HCT116 (cell line): ENCODE data around the gene TRIM38. TPM values are rescaled to one million over a fixed set of nuclear protein-coding genes. Genes with fewer than 3 reads are reported as not detected.

ENCODE experiments used
- ATAC-seq: fragments of 200-7000 bp; cut with Tn5 transposase; 2 replicates; pipeline ENCODE4 v1.9.1; 2020; ENCODE audit warnings: mild to moderate bottlenecking, moderate library complexity
- BruUV-seq: library from RNA; stranded (reverse); fragments of 400-500 nt; replicated peaks from 2 replicates; lab custom pipeline; 2021; lab: Mats Ljungman, UMichigan
- CTCF ChIA-PET: fragments of 300-600 bp; sonication (Branson Sonifier 250); formaldehyde crosslinking; loops from one replicate; lab custom pipeline; 2021; ENCODE audit warnings: antibody characterized with exemption; lab: Charles Lee
- POLR2A ChIA-PET: fragments of 300-600, 350-600 bp; sonication (Branson Sonifier 250); formaldehyde crosslinking; loops from one replicate; lab custom pipeline; 2021; ENCODE audit warnings: antibody characterized with exemption; lab: Charles Lee
- RAD21 ChIA-PET, 2 experiments: fragments of 300-600 bp; sonication (Branson Sonifier 250); formaldehyde crosslinking; loops; one replicate each; lab custom pipeline; 2023; ENCODE audit warnings: low total read pairs in 2 of 2; ENCODE audit not compliant: uncharacterized antibody in 2 of 2, unreplicated experiment in 2 of 2, low non-redundant PET in 1 of 2; lab: Charles Lee
- DNase-seq: peaks from one replicate; pipeline ENCODE4 v3.0.0-alpha.2; 2010; ENCODE audit warnings: low read depth, low spot score
- H2AFZ ChIP-seq: fragments of 200-600 bp; shearing (Covaris generic), sonication (generic); 2 replicates; pipeline ENCODE4 v1.6.1; 2017; ENCODE audit warnings: low read depth, mixed run types, mixed read lengths, antibody characterized with exemption, low read length; ENCODE audit not compliant: poor library complexity, severe bottlenecking
- H3K27ac ChIP-seq: 2 replicates; pipeline ENCODE4 v1.5.1; 2012; ENCODE audit warnings: low read depth, low read length
- H3K27me3 ChIP-seq: fragments of 200-600 bp; sonication (generic); 2 replicates; pipeline ENCODE4 v1.6.1; 2016; ENCODE audit warnings: mixed run types, low read length, mixed read lengths; ENCODE audit not compliant: insufficient read depth
- H3K36me3 ChIP-seq, 2 experiments: fragments of 200-500 bp in 1 of 2; fragments of 200-600 bp in 1 of 2; sonication (Bioruptor generic) in 1 of 2; sonication (generic) in 1 of 2; 2 replicates each; pipeline versions ENCODE4 v1.5.1 to v1.6.1; 2014 to 2016; ENCODE audit warnings: low read length in 2 of 2, inconsistent platforms in 1 of 2, mixed read lengths in 1 of 2, mixed run types in 1 of 2; ENCODE audit not compliant: insufficient read depth in 2 of 2, control insufficient read depth in 1 of 2
- H3K4me1 ChIP-seq, 2 experiments: fragments of 200-600 bp in 1 of 2; sonication (generic) in 1 of 2; 2 replicates each; pipeline versions ENCODE4 v1.5.1 to v1.6.1; 2012 to 2017; ENCODE audit warnings: low read length in 2 of 2, inconsistent platforms in 1 of 2, mild to moderate bottlenecking in 1 of 2, mixed read lengths in 1 of 2, mixed run types in 1 of 2, moderate library complexity in 1 of 2; ENCODE audit not compliant: insufficient read depth in 2 of 2, control insufficient read depth in 1 of 2
- H3K4me2 ChIP-seq: fragments of 200-600 bp; sonication (generic); 2 replicates; pipeline ENCODE4 v1.6.1; 2017; ENCODE audit warnings: mixed run types, low read length, mixed read lengths
- H3K4me3 ChIP-seq, 2 experiments: fragments of 200-600 bp in 1 of 2; sonication (generic) in 1 of 2; replicated peaks in 1 of 2; 2 replicates each; pipeline ENCODE4 v1.5.1; 2011 to 2016; ENCODE audit warnings: low read length in 2 of 2, control low read depth in 1 of 2, low read depth in 1 of 2, mild to moderate bottlenecking in 1 of 2, mixed read lengths in 1 of 2, mixed run types in 1 of 2
- H3K79me2 ChIP-seq: fragments of 200-600 bp; sonication (generic); 2 replicates; pipeline ENCODE4 v1.6.1; 2017; ENCODE audit warnings: mild to moderate bottlenecking, mixed run types, low read length, moderate library complexity, mixed read lengths; ENCODE audit not compliant: insufficient read depth
- H3K9ac ChIP-seq: fragments of 200-600 bp; sonication (generic); 2 replicates; pipeline ENCODE4 v1.6.1; 2016; ENCODE audit warnings: low read length, mixed read lengths
- H3K9me2 ChIP-seq: fragments of 200-600 bp; sonication (generic), shearing (Covaris generic); 2 replicates; pipeline ENCODE4 v1.6.1; 2017; ENCODE audit warnings: mixed run types, mild to moderate bottlenecking, moderate library complexity; ENCODE audit not compliant: insufficient read depth
- H3K9me3 ChIP-seq, 2 experiments: fragments of 200-500 bp in 1 of 2; fragments of 200-600 bp in 1 of 2; sonication (Bioruptor generic) in 1 of 2; sonication (generic) in 1 of 2; 2 replicates each; pipeline ENCODE4 v1.6.1; 2014 to 2017; ENCODE audit warnings: low read length in 2 of 2, mixed read lengths in 2 of 2, inconsistent platforms in 1 of 2, low read depth in 1 of 2, mild to moderate bottlenecking in 1 of 2, mixed run types in 1 of 2, moderate library complexity in 1 of 2; ENCODE audit not compliant: control insufficient read depth in 1 of 2, insufficient read depth in 1 of 2
- H4K20me1 ChIP-seq: fragments of 200-600 bp; sonication (generic), shearing (Covaris generic); 2 replicates; pipeline ENCODE4 v1.6.1; 2017; ENCODE audit warnings: mixed run types, mild to moderate bottlenecking, moderate library complexity; ENCODE audit not compliant: insufficient read depth
- ATF3 ChIP-seq: IDR thresholded peaks from 2 replicates; pipeline ENCODE4 v1.6.1; 2012
- CEBPB ChIP-seq: IDR thresholded peaks from 2 replicates; pipeline ENCODE4 v1.6.1; 2012; ENCODE audit warnings: low read depth
- ELF1 ChIP-seq: IDR thresholded peaks from 2 replicates; pipeline ENCODE4 v1.6.1; 2012; ENCODE audit warnings: low read depth, borderline replicate concordance
- EZH2 ChIP-seq: fragments of 200-600 bp; sonication (generic); IDR thresholded peaks from 2 replicates; pipeline ENCODE4 v1.6.1; 2017; ENCODE audit warnings: antibody characterized with exemption, mixed run types
- EZH2phosphoT487 ChIP-seq: fragments of 200-600 bp; IDR thresholded peaks from 2 replicates; pipeline ENCODE4 v1.6.1; 2018; ENCODE audit warnings: antibody characterized with exemption, borderline replicate concordance
- JUND ChIP-seq: IDR thresholded peaks from 2 replicates; pipeline ENCODE4 v1.6.1; 2012
- MAX ChIP-seq: IDR thresholded peaks from 2 replicates; pipeline ENCODE4 v1.6.1; 2012
- POLR2AphosphoS5 ChIP-seq: IDR thresholded peaks from 2 replicates; pipeline ENCODE4 v1.6.1; 2011; ENCODE audit warnings: mild to moderate bottlenecking, low read depth, low read length, moderate library complexity
- RAD21 ChIP-seq: IDR thresholded peaks from 2 replicates; pipeline ENCODE4 v1.6.1; 2012; ENCODE audit warnings: low read depth, mild to moderate bottlenecking
- REST ChIP-seq: IDR thresholded peaks from 2 replicates; pipeline ENCODE4 v1.6.1; 2012; ENCODE audit warnings: low read depth
- SIN3A ChIP-seq: IDR thresholded peaks from 2 replicates; pipeline ENCODE4 v1.6.1; 2012; ENCODE audit warnings: low read depth
- TCF7L2 ChIP-seq: IDR thresholded peaks from 2 replicates; pipeline ENCODE4 v1.7.0; 2011; ENCODE audit warnings: borderline replicate concordance, inconsistent platforms; ENCODE audit not compliant: insufficient read depth, insufficient read length; ENCODE audit errors: extremely low read depth
- YY1 ChIP-seq: IDR thresholded peaks from 2 replicates; pipeline ENCODE4 v1.6.1; 2011; ENCODE audit warnings: low read length, low read depth, moderate library complexity, mild to moderate bottlenecking; ENCODE audit not compliant: insufficient replicate concordance; ENCODE audit errors: extremely low read depth
- ZFX ChIP-seq: fragments of 450-650 bp; IDR thresholded peaks from 2 replicates; pipeline ENCODE4 v1.6.1; 2017
- ZNF274 ChIP-seq: fragments of 200-500 bp; sonication (Bioruptor generic); IDR thresholded peaks from 2 replicates; pipeline ENCODE4 v1.6.1; 2014; ENCODE audit warnings: mild to moderate bottlenecking, low read depth, low read length, inconsistent platforms
- intact Hi-C: fragments of 100-400 bp; cut with micrococcal nuclease; formaldehyde crosslinking; loops from 2 replicates; pipeline ENCODE4 v1.10.0; 2022
- total RNA-seq: library from RNA; stranded (reverse); gene quantifications from one replicate; pipeline ENCODE4 v1.2.1, GENCODE V29; 2021; ENCODE audit not compliant: unreplicated experiment

Gene TRIM38
- total RNA-seq, 1 experiment from 2014 or later, result 9.6 TPM

GRCh38 chr6:25972902-25973301 lies 10.3 kb downstream of the TRIM38 start:
- DNase-seq, result no peak
- ChIA-PET RAD21 (no interaction called here), POLR2A (no interaction called here), CTCF (no interaction called here)
- H3K27ac ChIP-seq, result no peak overlapping the region
- no peaks in the 10 kb centered on the region for H3K9me3 ChIP-seq
- intact Hi-C loops, result no loop called here
- no TSS peak for BruUV-seq
- no peak overlapping the region for H3K4me2 ChIP-seq
- peaks cover 30 to 43% of the 10 kb centered on the region in 2 experiments; a peak in 3 of 4 replicates for H3K36me3 ChIP-seq
- H3K27me3 ChIP-seq, result no peaks in the 10 kb centered on the region
- no peaks in the 10 kb centered on the region for H3K9me2 ChIP-seq
- no peak overlapping the region for H2AFZ ChIP-seq
- no peak overlapping the region for H3K4me3 ChIP-seq
- H3K9ac ChIP-seq, result no peak overlapping the region
- TF ChIP-seq MAX (no peak), EZH2phosphoT487 (no peak), SIN3A (no peak), ATF3 (no peak)
- no peak for ATAC-seq
- H3K4me1 ChIP-seq, result peaks cover 16 to 19% of the 10 kb centered on the region in 2 experiments
- H4K20me1 ChIP-seq, result no peaks in the 10 kb centered on the region
- H3K79me2 ChIP-seq, result no peaks in the 10 kb centered on the region

GRCh38 chr6:25973923-25974555 lies 11.4 kb downstream of the TRIM38 start:
- Histone ChIP-seq H3K9me3 (no peaks in the 10 kb centered on the region), H3K79me2 (no peaks in the 10 kb centered on the region), H3K4me3 (no peak overlapping the region), H3K27me3 (no peaks in the 10 kb centered on the region), H4K20me1 (no peaks in the 10 kb centered on the region), H3K9ac (no peak overlapping the region), H3K9me2 (no peaks in the 10 kb centered on the region), H3K36me3 (peaks cover 30 to 42% of the 10 kb centered on the region in 2 experiments; a peak in 3 of 4 replicates), H2AFZ (no peak overlapping the region), H3K4me1 (peaks cover 16 to 19% of the 10 kb centered on the region in 2 experiments), H3K4me2 (no peak overlapping the region), H3K27ac (no peak overlapping the region)
- ChIA-PET POLR2A (no interaction called here), RAD21 (no interaction called here), CTCF (no interaction called here)
- intact Hi-C loops, result no loop called here
- no peak for ATAC-seq
- no peak for DNase-seq
- no TSS peak for BruUV-seq
- TF ChIP-seq RAD21 (no peak), ZNF274 (no peak), POLR2AphosphoS5 (no peak), ZFX (no peak), YY1 (no peak), TCF7L2 (no peak), CEBPB (no peak), JUND (no peak), EZH2phosphoT487 (no peak), EZH2 (no peak), SIN3A (no peak), MAX (no peak), REST (no peak), ELF1 (no peak)
